ENCODE results near the gene CUL4A.

Gene CUL4A

GRCh38 chr13:113201815-113202214 lies 7.6 kb upstream of the CUL4A start:
- Histone ChIP-seq H3K36me3 (ENCODE audit: insufficient read depth, low read length) (peaks cover 29% of the 10 kb centered on the region; the same call in 1 of the 2 replicates), H3K27me3 (ENCODE audit: insufficient read depth, low read length, poor library complexity, severe bottlenecking) (no peaks in the 10 kb centered on the region), H3K9me3 (ENCODE audit: insufficient read depth, low read depth, low read length) (no peaks in the 10 kb centered on the region), H2AFZ (ENCODE audit: low read length) (no peak overlapping the region), H3K4me1 (ENCODE audit: insufficient read depth, low read length, poor library complexity, severe bottlenecking) (peaks cover 32% of the 10 kb centered on the region), H3K4me2 (ENCODE audit: low read depth, low read length, poor library complexity, severe bottlenecking) (peak overlapping the region; percentile 3), H3K4me3 (ENCODE audit: low read length, poor library complexity, severe bottlenecking) (no peak overlapping the region), H4K20me1 (ENCODE audit: insufficient read depth, low read length, poor library complexity, severe bottlenecking) (peaks cover 23% of the 10 kb centered on the region), H3K79me2 (ENCODE audit: insufficient read depth, low read length) (peaks cover 48% of the 10 kb centered on the region), H3K9ac (ENCODE audit: low read depth, low read length, poor library complexity, severe bottlenecking) (no peak overlapping the region), H3F3A (ENCODE audit: low read depth) (no peaks in the 10 kb centered on the region), H3K9me2 (replicated peaks; ENCODE audit: low read depth, low read length) (no peaks in the 10 kb centered on the region)
- TF ChIP-seq, protein P1, sequence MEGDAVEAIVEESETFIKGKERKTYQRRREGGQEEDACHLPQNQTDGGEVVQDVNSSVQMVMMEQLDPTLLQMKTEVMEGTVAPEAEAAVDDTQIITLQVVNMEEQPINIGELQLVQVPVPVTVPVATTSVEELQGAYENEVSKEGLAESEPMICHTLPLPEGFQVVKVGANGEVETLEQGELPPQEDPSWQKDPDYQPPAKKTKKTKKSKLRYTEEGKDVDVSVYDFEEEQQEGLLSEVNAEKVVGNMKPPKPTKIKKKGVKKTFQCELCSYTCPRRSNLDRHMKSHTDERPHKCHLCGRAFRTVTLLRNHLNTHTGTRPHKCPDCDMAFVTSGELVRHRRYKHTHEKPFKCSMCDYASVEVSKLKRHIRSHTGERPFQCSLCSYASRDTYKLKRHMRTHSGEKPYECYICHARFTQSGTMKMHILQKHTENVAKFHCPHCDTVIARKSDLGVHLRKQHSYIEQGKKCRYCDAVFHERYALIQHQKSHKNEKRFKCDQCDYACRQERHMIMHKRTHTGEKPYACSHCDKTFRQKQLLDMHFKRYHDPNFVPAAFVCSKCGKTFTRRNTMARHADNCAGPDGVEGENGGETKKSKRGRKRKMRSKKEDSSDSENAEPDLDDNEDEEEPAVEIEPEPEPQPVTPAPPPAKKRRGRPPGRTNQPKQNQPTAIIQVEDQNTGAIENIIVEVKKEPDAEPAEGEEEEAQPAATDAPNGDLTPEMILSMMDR (conservative IDR thresholded peaks at IDR 0.05; ENCODE audit: low read length), result no peak
- TF ChIP-seq EZH2phosphoT487 (IDR thresholded peaks at IDR 0.05; ENCODE audit: borderline replicate concordance), result no peak

- H3K27me3 ChIP-seq (ENCODE audit: insufficient read depth, low read length, poor library complexity, severe bottlenecking), result no peaks in the 10 kb centered on the region
- no peak overlapping the region for H2AFZ ChIP-seq (ENCODE audit: low read length)
- H3K9ac ChIP-seq (ENCODE audit: low read depth, low read length, poor library complexity, severe bottlenecking), result peak overlapping the region; percentile 32
- peaks cover 34% of the 10 kb centered on the region for H4K20me1 ChIP-seq (ENCODE audit: insufficient read depth, low read length, poor library complexity, severe bottlenecking)
- peaks cover 59% of the 10 kb centered on the region for H3K79me2 ChIP-seq (ENCODE audit: insufficient read depth, low read length)
- no peaks in the 10 kb centered on the region for H3K9me2 ChIP-seq (replicated peaks; ENCODE audit: low read depth, low read length)
- peaks cover 43% of the 10 kb centered on the region for H3K4me1 ChIP-seq (ENCODE audit: insufficient read depth, low read length, poor library complexity, severe bottlenecking)
- no peaks in the 10 kb centered on the region for H3F3A ChIP-seq (ENCODE audit: low read depth)
- TF ChIP-seq, protein P1 (conservative IDR thresholded peaks at IDR 0.05; ENCODE audit: low read length), result no peak
- no peak for TF ChIP-seq EZH2phosphoT487 (IDR thresholded peaks at IDR 0.05; ENCODE audit: borderline replicate concordance)
- H3K4me3 ChIP-seq (ENCODE audit: low read length, poor library complexity, severe bottlenecking), result no peak overlapping the region
- no peaks in the 10 kb centered on the region for H3K9me3 ChIP-seq (ENCODE audit: insufficient read depth, low read depth, low read length)
- H3K36me3 ChIP-seq (ENCODE audit: insufficient read depth, low read length), result peaks cover 18% of the 10 kb centered on the region; the same call in 1 of the 2 replicates
- H3K4me2 ChIP-seq (ENCODE audit: low read depth, low read length, poor library complexity, severe bottlenecking), result peak overlapping the region; percentile 33
Observed at GRCh38 chr13:113202912-113203311, 6.5 kb upstream of the CUL4A start.

DNA sequence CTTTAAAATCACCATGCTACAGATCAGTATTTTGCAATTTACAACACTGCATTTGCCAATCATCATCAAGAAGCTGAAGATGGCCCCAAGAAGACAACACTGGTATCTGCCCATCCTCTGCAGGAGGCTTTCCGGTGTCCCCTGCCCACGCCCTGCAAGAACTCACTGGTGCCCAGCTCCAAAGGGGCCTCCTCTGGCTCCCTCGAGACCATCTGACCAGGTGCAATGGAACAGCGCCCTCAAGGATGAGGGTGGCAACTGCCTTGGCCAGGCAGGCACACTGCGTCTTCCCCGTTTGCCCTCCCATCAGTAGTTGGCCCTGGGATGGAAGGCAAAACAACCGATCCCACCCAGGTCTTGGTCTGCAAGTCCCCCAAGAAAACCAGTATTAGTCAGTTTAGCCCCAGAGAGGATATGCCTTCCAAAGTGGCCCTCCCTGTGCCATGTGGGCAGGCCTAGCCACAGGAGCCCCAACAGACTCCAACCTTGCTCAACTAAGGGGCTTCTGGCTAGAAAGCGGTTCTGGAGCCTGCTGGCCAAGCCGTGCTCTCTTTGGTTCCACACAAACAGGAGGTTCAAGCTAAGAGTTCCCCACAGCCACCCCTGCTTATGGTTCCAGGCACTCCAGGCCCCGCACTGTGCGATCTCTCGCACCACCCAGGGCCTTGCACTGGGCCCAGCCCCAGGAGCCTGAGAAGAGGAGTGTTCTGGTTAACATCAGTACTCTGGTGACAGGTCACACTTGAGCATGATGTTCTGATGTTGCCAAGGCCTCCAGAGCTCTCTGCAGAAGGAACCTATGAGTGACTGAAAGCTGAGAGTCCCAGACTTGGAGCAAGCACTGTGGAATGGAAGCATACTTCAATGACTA lies 5.7 kb upstream of the CUL4A start:
- TF ChIP-seq, protein P1 (conservative IDR thresholded peaks at IDR 0.05; ENCODE audit: low read length), result no peak
- TF ChIP-seq EZH2phosphoT487 (IDR thresholded peaks at IDR 0.05; ENCODE audit: borderline replicate concordance), result no peak

More for the DNA sequence above, 5.7 kb upstream of the CUL4A start:
- H3F3A ChIP-seq (ENCODE audit: low read depth), result no peaks in the 10 kb centered on the region
- no peaks in the 10 kb centered on the region for H3K27me3 ChIP-seq (ENCODE audit: insufficient read depth, low read length, poor library complexity, severe bottlenecking)
- H3K9me3 ChIP-seq (ENCODE audit: insufficient read depth, low read depth, low read length), result no peaks in the 10 kb centered on the region
- H4K20me1 ChIP-seq (ENCODE audit: insufficient read depth, low read length, poor library complexity, severe bottlenecking), result peaks cover 34% of the 10 kb centered on the region
- peaks cover 43% of the 10 kb centered on the region for H3K4me1 ChIP-seq (ENCODE audit: insufficient read depth, low read length, poor library complexity, severe bottlenecking)
- no peaks in the 10 kb centered on the region for H3K9me2 ChIP-seq (replicated peaks; ENCODE audit: low read depth, low read length)
- peaks cover 15% of the 10 kb centered on the region; the same call in 1 of the 2 replicates for H3K36me3 ChIP-seq (ENCODE audit: insufficient read depth, low read length)
- no peak overlapping the region for H2AFZ ChIP-seq (ENCODE audit: low read length)
- peak overlapping the region; percentile 97 for H3K4me2 ChIP-seq (ENCODE audit: low read depth, low read length, poor library complexity, severe bottlenecking)
- peaks cover 65% of the 10 kb centered on the region for H3K79me2 ChIP-seq (ENCODE audit: insufficient read depth, low read length)
- peak overlapping the region; percentile 32 for H3K9ac ChIP-seq (ENCODE audit: low read depth, low read length, poor library complexity, severe bottlenecking)
- H3K4me3 ChIP-seq (ENCODE audit: low read length, poor library complexity, severe bottlenecking), result no peak overlapping the region
